ENCODE measurements around the gene FERMT2. TPM values are rescaled to one million over a fixed set of nuclear protein-coding genes. Genes with fewer than 3 reads are reported as not detected.

The FERMT2 gene
- total and polyA plus RNA-seq, 9 of the 15 experiments (the other 6 are each of a cell fraction or from before 2014, with no cell fraction given) = 0.10 to 1.3 (median 0.40) TPM

DNA sequence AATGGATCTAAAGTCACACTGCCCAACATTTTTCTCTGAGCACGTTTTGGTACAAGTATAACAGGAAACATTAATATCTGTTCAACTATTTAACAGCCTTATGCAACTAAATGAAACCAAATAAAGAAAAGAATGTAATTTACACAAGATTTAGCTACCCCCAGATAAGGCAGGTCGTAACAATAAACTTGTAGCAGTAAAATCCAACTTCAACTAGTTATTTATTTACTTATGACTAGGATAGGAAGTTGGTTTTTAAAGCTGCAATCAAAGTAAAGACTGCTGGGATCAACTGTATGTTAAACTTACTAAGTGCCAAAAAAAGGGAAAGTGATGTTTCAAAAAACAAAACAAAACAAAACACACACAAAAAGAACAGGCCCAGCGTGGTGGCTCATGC, 30.9 kb downstream of the FERMT2 start:
- POLR2A ChIA-PET = no interaction called here
- H3K27ac ChIP-seq (ENCODE audit: extremely low read depth, low read depth, low read length) = no peak overlapping the region
- no TSS peak for BruUV-seq (replicated peaks)
- TF ChIP-seq, protein P1, sequence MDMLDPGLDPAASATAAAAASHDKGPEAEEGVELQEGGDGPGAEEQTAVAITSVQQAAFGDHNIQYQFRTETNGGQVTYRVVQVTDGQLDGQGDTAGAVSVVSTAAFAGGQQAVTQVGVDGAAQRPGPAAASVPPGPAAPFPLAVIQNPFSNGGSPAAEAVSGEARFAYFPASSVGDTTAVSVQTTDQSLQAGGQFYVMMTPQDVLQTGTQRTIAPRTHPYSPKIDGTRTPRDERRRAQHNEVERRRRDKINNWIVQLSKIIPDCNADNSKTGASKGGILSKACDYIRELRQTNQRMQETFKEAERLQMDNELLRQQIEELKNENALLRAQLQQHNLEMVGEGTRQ (CRISPR knock-in tag; IDR thresholded peaks at IDR 0.05) = no peak
- TF ChIP-seq ZBTB17 (CRISPR knock-in tag; IDR thresholded peaks at IDR 0.05) (no peak), DACH1 (IDR thresholded peaks at IDR 0.05; ENCODE audit: partially characterized antibody) (no peak), RAD21 (CRISPR knock-in tag; conservative IDR thresholded peaks at IDR 0.05 in 1 of 2, IDR thresholded peaks at IDR 0.05 in 1 of 2) (no peak), NR2F6 (CRISPR knock-in tag; IDR thresholded peaks at IDR 0.05) (no peak), U2AF1 (optimal IDR thresholded peaks at IDR 0.05; ENCODE audit: low read depth, low read length) (no peak), TGIF2 (CRISPR knock-in tag; IDR thresholded peaks at IDR 0.05) (no peak), MTA1 (IDR thresholded peaks at IDR 0.05; ENCODE audit: borderline replicate concordance) (no peak), RFX5 (IDR thresholded peaks at IDR 0.05; ENCODE audit: low read depth, low read length) (no peak), MYBL2 (IDR thresholded peaks at IDR 0.05; ENCODE audit: low read depth) (no peak), MYBL2 (CRISPR knock-in tag; IDR thresholded peaks at IDR 0.05; ENCODE audit: borderline replicate concordance) (no peak), TCF7L2 (IDR thresholded peaks at IDR 0.05; ENCODE audit: low read depth, low read length) (no peak)
- TF ChIP-seq, protein P2, sequence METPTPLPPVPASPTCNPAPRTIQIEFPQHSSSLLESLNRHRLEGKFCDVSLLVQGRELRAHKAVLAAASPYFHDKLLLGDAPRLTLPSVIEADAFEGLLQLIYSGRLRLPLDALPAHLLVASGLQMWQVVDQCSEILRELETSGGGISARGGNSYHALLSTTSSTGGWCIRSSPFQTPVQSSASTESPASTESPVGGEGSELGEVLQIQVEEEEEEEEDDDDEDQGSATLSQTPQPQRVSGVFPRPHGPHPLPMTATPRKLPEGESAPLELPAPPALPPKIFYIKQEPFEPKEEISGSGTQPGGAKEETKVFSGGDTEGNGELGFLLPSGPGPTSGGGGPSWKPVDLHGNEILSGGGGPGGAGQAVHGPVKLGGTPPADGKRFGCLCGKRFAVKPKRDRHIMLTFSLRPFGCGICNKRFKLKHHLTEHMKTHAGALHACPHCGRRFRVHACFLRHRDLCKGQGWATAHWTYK (CRISPR knock-in tag; IDR thresholded peaks at IDR 0.05) = no peak
- TF ChIP-seq, protein P3, sequence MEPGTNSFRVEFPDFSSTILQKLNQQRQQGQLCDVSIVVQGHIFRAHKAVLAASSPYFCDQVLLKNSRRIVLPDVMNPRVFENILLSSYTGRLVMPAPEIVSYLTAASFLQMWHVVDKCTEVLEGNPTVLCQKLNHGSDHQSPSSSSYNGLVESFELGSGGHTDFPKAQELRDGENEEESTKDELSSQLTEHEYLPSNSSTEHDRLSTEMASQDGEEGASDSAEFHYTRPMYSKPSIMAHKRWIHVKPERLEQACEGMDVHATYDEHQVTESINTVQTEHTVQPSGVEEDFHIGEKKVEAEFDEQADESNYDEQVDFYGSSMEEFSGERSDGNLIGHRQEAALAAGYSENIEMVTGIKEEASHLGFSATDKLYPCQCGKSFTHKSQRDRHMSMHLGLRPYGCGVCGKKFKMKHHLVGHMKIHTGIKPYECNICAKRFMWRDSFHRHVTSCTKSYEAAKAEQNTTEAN (CRISPR knock-in tag; IDR thresholded peaks at IDR 0.05) = no peak
- TF ChIP-seq, protein P4, sequence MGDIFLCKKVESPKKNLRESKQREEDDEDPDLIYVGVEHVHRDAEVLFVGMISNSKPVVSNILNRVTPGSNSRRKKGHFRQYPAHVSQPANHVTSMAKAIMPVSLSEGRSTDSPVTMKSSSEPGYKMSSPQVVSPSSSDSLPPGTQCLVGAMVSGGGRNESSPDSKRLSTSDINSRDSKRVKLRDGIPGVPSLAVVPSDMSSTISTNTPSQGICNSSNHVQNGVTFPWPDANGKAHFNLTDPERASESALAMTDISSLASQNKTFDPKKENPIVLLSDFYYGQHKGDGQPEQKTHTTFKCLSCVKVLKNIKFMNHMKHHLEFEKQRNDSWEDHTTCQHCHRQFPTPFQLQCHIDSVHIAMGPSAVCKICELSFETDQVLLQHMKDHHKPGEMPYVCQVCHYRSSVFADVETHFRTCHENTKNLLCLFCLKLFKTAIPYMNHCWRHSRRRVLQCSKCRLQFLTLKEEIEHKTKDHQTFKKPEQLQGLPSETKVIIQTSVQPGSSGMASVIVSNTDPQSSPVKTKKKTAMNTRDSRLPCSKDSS (IDR thresholded peaks at IDR 0.05; ENCODE audit: low read depth, partially characterized antibody) = no peak
- TF ChIP-seq, protein P5, sequence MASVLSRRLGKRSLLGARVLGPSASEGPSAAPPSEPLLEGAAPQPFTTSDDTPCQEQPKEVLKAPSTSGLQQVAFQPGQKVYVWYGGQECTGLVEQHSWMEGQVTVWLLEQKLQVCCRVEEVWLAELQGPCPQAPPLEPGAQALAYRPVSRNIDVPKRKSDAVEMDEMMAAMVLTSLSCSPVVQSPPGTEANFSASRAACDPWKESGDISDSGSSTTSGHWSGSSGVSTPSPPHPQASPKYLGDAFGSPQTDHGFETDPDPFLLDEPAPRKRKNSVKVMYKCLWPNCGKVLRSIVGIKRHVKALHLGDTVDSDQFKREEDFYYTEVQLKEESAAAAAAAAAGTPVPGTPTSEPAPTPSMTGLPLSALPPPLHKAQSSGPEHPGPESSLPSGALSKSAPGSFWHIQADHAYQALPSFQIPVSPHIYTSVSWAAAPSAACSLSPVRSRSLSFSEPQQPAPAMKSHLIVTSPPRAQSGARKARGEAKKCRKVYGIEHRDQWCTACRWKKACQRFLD (CRISPR knock-in tag; IDR thresholded peaks at IDR 0.05) = no peak

More for the DNA sequence above, 30.9 kb downstream of the FERMT2 start:
- no peak overlapping the region for H2AFZ ChIP-seq (ENCODE audit: low read depth, low read length)
- FAIRE-seq = no peak
- WGBS (ENCODE audit: insufficient coverage, low coverage, missing lambda C conversion rate) = 0% methylated on average over 3 of the region's 3 CpGs
- no peaks in the 10 kb centered on the region for H4K20me1 ChIP-seq (replicated peaks; ENCODE audit: control insufficient read depth, insufficient read depth, low read length)
- in situ Hi-C loops (cut with MboI) (no loop called here), intact Hi-C loops (cut with micrococcal nuclease) (loop anchor here (10.0 kb wide), 1 partner anchor 135 kb away; no protein-coding TSS in a partner anchor)
- H3K4me2 ChIP-seq (ENCODE audit: insufficient read depth, low read length) = no peak overlapping the region
- 0 out of 5 replicates have a peak, but pooled peaks cover 0 to 2% of the 10 kb centered on the region in 2 experiments for H3K27me3 ChIP-seq (ENCODE audit: control insufficient read depth in 2 of 2, insufficient read depth in 2 of 2, low read length in 2 of 2)
- no peaks in the 10 kb centered on the region for H3K9me1 ChIP-seq (ENCODE audit: control insufficient read depth, insufficient read depth, low read length)
- CTCF ChIA-PET (ENCODE audit: low intra/inter-chr PET ratio) = no interaction called here
- no peaks in the 10 kb centered on the region for H3K36me3 ChIP-seq (ENCODE audit: control insufficient read depth, insufficient read depth, low read length)
- DNase-seq (ENCODE audit: extremely low read depth in 1 of 4, low spot score in 3 of 4) = no peak
- no peaks in the 10 kb centered on the region for H3K4me1 ChIP-seq (replicated peaks in 1 of 2; ENCODE audit: control insufficient read depth in 2 of 2, insufficient read depth in 2 of 2, low read length in 2 of 2)
- H3K9me3 ChIP-seq (replicated peaks; ENCODE audit: control insufficient read depth, insufficient read depth, low read depth, low read length) = no peaks in the 10 kb centered on the region
- ATAC-seq = no peak
- no peak overlapping the region for H3K9ac ChIP-seq (ENCODE audit: insufficient read depth in 1 of 2, low read depth in 2 of 2, low read length in 2 of 2)
- no peak overlapping the region for H3K4me3 ChIP-seq
- H3K79me2 ChIP-seq (ENCODE audit: control insufficient read depth, insufficient read depth, low read length) = no peaks in the 10 kb centered on the region

All from K562 (cell line).